SK-N-SH (cell line): ENCODE measurements around the gene PTPN6. TPM values are rescaled to one million over a fixed set of nuclear protein-coding genes. Genes with fewer than 3 reads are reported as not detected.
A peak's percentile ranks its signal among the peaks of the same experiment; 100 is the strongest.

Experiments
- CTCF ChIA-PET: fragments of 300-600, 350-600 bp; formaldehyde crosslinking; extraction: SDS; loops from one replicate; lab custom pipeline; 2021; lab: Yijun Ruan, JAX
- POLR2A ChIA-PET: fragments of 350-600 bp; sonication (Branson Sonifier 250); formaldehyde crosslinking; extraction: SDS; loops from one replicate; lab custom pipeline; 2020; ENCODE audit warnings: antibody characterized with exemption, inconsistent platforms; lab: Yijun Ruan, JAX
- DNase-seq: peaks from one replicate; pipeline ENCODE4 v3.0.0; 2012
- H2AFZ ChIP-seq: fragments of 200-600 bp; sonication (generic); 2 replicates; pipeline ENCODE4 v1.8.1; 2016; ENCODE audit warnings: antibody characterized with exemption, mild to moderate bottlenecking, low read depth
- H3F3A ChIP-seq: fragments of 200-600 bp; sonication (generic); replicated peaks from 2 replicates; pipeline ENCODE3; 2016; ENCODE audit warnings: antibody characterized with exemption, mild to moderate bottlenecking; ENCODE audit not compliant: insufficient read depth
- H3K27ac ChIP-seq, 2 experiments: fragments of 200-500 bp in 1 of 2; fragments of 200-600 bp in 1 of 2; sonication (Bioruptor generic) in 1 of 2; sonication (generic), shearing (Covaris generic) in 1 of 2; 2 replicates each; pipeline versions ENCODE4 v1.5.1 to v1.6.1; 2014 to 2016; ENCODE audit warnings: low read depth in 2 of 2, inconsistent platforms in 1 of 2, low read length in 1 of 2, mild to moderate bottlenecking in 1 of 2, mixed read lengths in 1 of 2
- H3K27me3 ChIP-seq: fragments of 200-600 bp; sonication (generic), shearing (Covaris generic); 2 replicates; pipeline ENCODE4 v1.6.1; 2016; ENCODE audit warnings: mixed run types; ENCODE audit not compliant: insufficient read depth
- H3K36me3 ChIP-seq, 2 experiments: fragments of 200-500 bp in 1 of 2; fragments of 200-600 bp in 1 of 2; sonication (Bioruptor generic) in 1 of 2; sonication (generic) in 1 of 2; replicated peaks in 1 of 2; 2 replicates each; pipeline versions ENCODE3 to v1.5.1; 2014 to 2016; ENCODE audit warnings: low read length in 1 of 2, mild to moderate bottlenecking in 1 of 2; ENCODE audit not compliant: insufficient read depth in 2 of 2, control insufficient read depth in 1 of 2
- H3K4me1 ChIP-seq, 2 experiments: fragments of 200-500 bp in 1 of 2; fragments of 200-600 bp in 1 of 2; sonication (Bioruptor generic) in 1 of 2; sonication (generic), shearing (Covaris generic) in 1 of 2; 2 replicates each; pipeline versions ENCODE4 v1.5.1 to v1.6.1; 2014 to 2016; ENCODE audit warnings: low read depth in 1 of 2, low read length in 1 of 2, mixed run types in 1 of 2; ENCODE audit not compliant: insufficient read depth in 2 of 2, control insufficient read depth in 1 of 2
- H3K4me2 ChIP-seq: fragments of 200-600 bp; sonication (generic), shearing (Covaris generic); 2 replicates; pipeline ENCODE4 v1.6.1; 2017; ENCODE audit warnings: mixed run types
- H3K4me3 ChIP-seq, 2 experiments: fragments of 200-500 bp in 1 of 2; fragments of 200-600 bp in 1 of 2; sonication (Bioruptor generic) in 1 of 2; sonication (generic), shearing (Covaris generic) in 1 of 2; 2 replicates each; pipeline versions ENCODE4 v1.5.1 to v1.8.1; 2014 to 2016; ENCODE audit warnings: low read depth in 2 of 2, inconsistent platforms in 1 of 2, low read length in 1 of 2, mild to moderate bottlenecking in 1 of 2, mixed read lengths in 1 of 2, moderate library complexity in 1 of 2
- H3K79me2 ChIP-seq: fragments of 200-600 bp; sonication (generic); 2 replicates; pipeline ENCODE4 v1.8.1; 2017; ENCODE audit warnings: mild to moderate bottlenecking; ENCODE audit not compliant: insufficient read depth
- H3K9ac ChIP-seq: fragments of 200-600 bp; sonication (generic); 2 replicates; pipeline ENCODE4 v1.6.1; 2017; ENCODE audit warnings: mixed run types
- H3K9me2 ChIP-seq: fragments of 200-600 bp; sonication (generic); 2 replicates; pipeline ENCODE4 v1.6.1; 2017; ENCODE audit warnings: mixed run types
- H3K9me3 ChIP-seq: fragments of 200-600 bp; sonication (generic); 2 replicates; pipeline ENCODE4 v1.6.1; 2017; ENCODE audit warnings: mixed run types, mild to moderate bottlenecking, moderate library complexity
- H4K20me1 ChIP-seq: fragments of 200-600 bp; sonication (generic); 2 replicates; pipeline ENCODE4 v1.6.1; 2017; ENCODE audit warnings: mild to moderate bottlenecking, mixed run types; ENCODE audit not compliant: insufficient read depth
- CHD2 ChIP-seq: fragments of 150-350 bp; IDR thresholded peaks from 2 replicates; pipeline ENCODE4 v1.6.1; 2018; ENCODE audit warnings: low read length; ENCODE audit not compliant: partially characterized antibody
- FOSL2 ChIP-seq: IDR thresholded peaks from 2 replicates; pipeline ENCODE4 v1.4.0; 2012; ENCODE audit warnings: low read depth, mild to moderate bottlenecking, moderate library complexity, borderline replicate concordance
- FOXM1 ChIP-seq: IDR thresholded peaks from 2 replicates; pipeline ENCODE4 v1.4.0; 2012; ENCODE audit warnings: low read depth, mild to moderate bottlenecking
- GABPA ChIP-seq: IDR thresholded peaks from 2 replicates; pipeline ENCODE4 v1.4.0; 2012; ENCODE audit warnings: low read depth, mild to moderate bottlenecking
- JUND ChIP-seq: IDR thresholded peaks from 2 replicates; pipeline ENCODE4 v1.4.0; 2012
- MEF2A ChIP-seq: IDR thresholded peaks from 2 replicates; pipeline ENCODE4 v1.4.0; 2012; ENCODE audit warnings: low read depth, borderline replicate concordance
- MXI1 ChIP-seq: IDR thresholded peaks from 2 replicates; pipeline ENCODE4 v1.6.1; 2012; ENCODE audit warnings: mild to moderate bottlenecking, low read depth, low read length, improper control_type of control experiment
- NFIC ChIP-seq: IDR thresholded peaks from 2 replicates; pipeline ENCODE4 v1.4.0; 2012; ENCODE audit warnings: borderline replicate concordance
- NRF1 ChIP-seq: IDR thresholded peaks from 2 replicates; pipeline ENCODE4 v1.6.1; 2012; ENCODE audit warnings: low read depth, mild to moderate bottlenecking, low read length
- POLR2AphosphoS5 ChIP-seq: IDR thresholded peaks from 2 replicates; pipeline ENCODE4 v1.6.1; 2012; ENCODE audit warnings: low read depth, low read length
- RAD21 ChIP-seq: IDR thresholded peaks from 2 replicates; pipeline ENCODE4 v1.6.1; 2012; ENCODE audit warnings: mild to moderate bottlenecking, low read length
- RCOR1 ChIP-seq: fragments of 150-350 bp; IDR thresholded peaks from 2 replicates; pipeline ENCODE4 v1.6.1; 2017; ENCODE audit warnings: antibody characterized with exemption, low read length
- RFX5 ChIP-seq: IDR thresholded peaks from 2 replicates; pipeline ENCODE4 v1.6.1; 2012; ENCODE audit warnings: mild to moderate bottlenecking, improper control_type of control experiment, low read length
- SMC3 ChIP-seq: IDR thresholded peaks from 2 replicates; pipeline ENCODE4 v1.6.1; 2012; ENCODE audit warnings: low read depth, low read length, improper control_type of control experiment
- TAF1 ChIP-seq: IDR thresholded peaks from 2 replicates; pipeline ENCODE4 v1.6.1; 2012; ENCODE audit warnings: low read depth, mild to moderate bottlenecking, low read length, moderate library complexity, borderline replicate concordance
- TCF12 ChIP-seq: IDR thresholded peaks from 2 replicates; pipeline ENCODE4 v1.4.0; 2012
- TEAD4 ChIP-seq: IDR thresholded peaks from 2 replicates; pipeline ENCODE4 v1.4.0; 2012; ENCODE audit warnings: mild to moderate bottlenecking, borderline replicate concordance; ENCODE audit not compliant: insufficient read depth
- WGBS: methylation state at CpG from one replicate; pipeline ENCODE4 v1.1.6; 2017; ENCODE audit warnings: low lambda C conversion rate; 5-methylcytosine and 5-hydroxymethylcytosine counted together
- polyA plus RNA-seq, 3 experiments: library from polyadenylated mRNA; depleted of rRNA; stranded (reverse); fragments of >200 nt; gene quantifications; 2 replicates each; pipeline ENCODE4 v1.2.3, GENCODE V29; 2012
- TF ChIP-seq, protein P1 (sequence below): IDR thresholded peaks from 2 replicates; pipeline ENCODE4; 2012
- TF ChIP-seq, protein P2 (sequence below): fragments of 150-350 bp; IDR thresholded peaks from 2 replicates; pipeline ENCODE4 v1.6.1; 2017; ENCODE audit warnings: antibody characterized with exemption, low read length, low read depth, borderline replicate concordance
- TF ChIP-seq, protein P3 (sequence below): IDR thresholded peaks from 2 replicates; pipeline ENCODE4 v1.6.1; 2012; ENCODE audit warnings: mild to moderate bottlenecking, low read depth, low read length, moderate library complexity
- TF ChIP-seq, protein P4 (sequence below): IDR thresholded peaks from 2 replicates; pipeline ENCODE4 v1.4.0; 2012; ENCODE audit warnings: low read depth, borderline replicate concordance
- TF ChIP-seq, protein P5 (sequence below): fragments of 150-350 bp; IDR thresholded peaks from 2 replicates; pipeline ENCODE4 v1.6.1; 2016; ENCODE audit warnings: mild to moderate bottlenecking, low read depth, low read length
- TF ChIP-seq, protein P6 (sequence below): IDR thresholded peaks from 2 replicates; pipeline ENCODE4 v1.4.0; 2012; ENCODE audit warnings: low read depth

PTPN6 gene
- polyA plus RNA-seq, 1 of the 3 experiments (the other 2 are of a cell fraction): 0.12 TPM

DNA sequence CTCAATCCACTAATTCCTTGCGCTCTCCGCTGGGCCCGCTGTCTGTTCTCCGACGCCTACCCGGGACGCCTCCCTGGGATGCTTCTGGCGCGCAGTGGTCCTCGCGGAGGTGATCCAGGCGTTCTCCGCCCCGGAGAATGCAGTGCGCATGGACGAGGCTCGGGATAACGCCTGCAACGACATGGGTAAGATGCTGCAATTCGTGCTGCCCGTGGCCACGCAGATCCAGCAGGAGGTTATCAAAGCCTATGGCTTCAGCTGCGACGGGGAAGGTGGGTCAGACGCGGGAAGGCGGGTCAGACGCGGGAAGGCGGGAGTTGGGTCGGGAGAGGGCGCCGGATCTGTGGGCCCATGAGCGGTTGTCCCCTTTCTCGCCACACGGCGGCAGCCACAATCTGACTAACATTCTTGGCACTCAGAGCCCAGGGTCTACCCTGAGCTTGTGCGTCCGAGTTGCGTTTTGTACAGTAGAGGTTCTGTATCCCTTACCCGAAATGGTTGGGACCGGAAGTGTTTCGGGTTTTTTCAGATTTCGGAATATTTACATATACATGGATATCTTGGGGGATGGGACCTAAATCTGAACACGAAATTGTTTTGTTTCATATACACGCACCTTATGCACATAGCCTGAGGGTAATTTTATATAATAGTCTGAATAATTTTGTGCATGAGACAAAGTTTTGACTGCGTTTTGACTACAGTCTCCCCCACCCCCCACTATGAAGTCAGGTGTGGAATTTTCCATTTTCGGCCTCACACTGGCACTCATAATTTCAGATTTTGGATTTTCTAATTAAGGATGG is 6.6 kb upstream of the PTPN6 start:
- Histone ChIP-seq H3K27ac (peak overlapping the region; percentile 89 to 98), H3K36me3 (peaks cover 17 to 18% of the 10 kb centered on the region in 2 experiments), H2AFZ (no peak overlapping the region), H3K79me2 (peaks cover 10% of the 10 kb centered on the region; the same call in 1 of the 2 replicates), H3K4me3 (peak overlapping the region; percentile 67 to 72), H3K4me1 (peaks cover 6 to 13% of the 10 kb centered on the region in 2 experiments; a peak in 3 of 4 replicates), H4K20me1 (no peaks in the 10 kb centered on the region), H3K9ac (peak overlapping the region; percentile 72), H3K27me3 (no peaks in the 10 kb centered on the region), H3K9me2 (no peaks in the 10 kb centered on the region), H3F3A (peaks cover 47% of the 10 kb centered on the region), H3K4me2 (peak overlapping the region; percentile 87), H3K9me3 (no peaks in the 10 kb centered on the region)
- ChIA-PET POLR2A (interaction anchor here (0.6 to 4.6 kb wide), 27 partner anchors 9 to 860 kb away, joined by 3 to 82 read pairs (median 5); partner anchors contain the start of genes ATN1, C1R, C1RL and CDCA3), CTCF (interaction anchor here (0.7 to 6.5 kb wide), 44 partner anchors 10 to 696 kb away, joined by 3 to 114 read pairs (median 5); partner anchors contain the start of genes ATN1, C1R, C1RL and COPS7A)
- DNase-seq: peak; percentile 93
- under 1% methylated on average over 43 of the region's 48 CpGs for WGBS
- TF ChIP-seq MXI1 (peak; percentile 54), TCF12 (no peak), NFIC (peak; percentile 51), MEF2A (no peak), FOXM1 (no peak), RFX5 (0 out of 2 replicates have a peak, but pooled peaks have one; percentile 8), TAF1 (peak; percentile 30; the same call in 1 of the 2 replicates), JUND (no peak), CHD2 (peak; percentile 36), NRF1 (0 out of 2 replicates have a peak, but pooled peaks have one; percentile 4), RCOR1 (peak; percentile 31; the same call in 1 of the 2 replicates), FOSL2 (no peak), SMC3 (peak; percentile 84), TEAD4 (no peak), POLR2AphosphoS5 (no peak), RAD21 (peak; percentile 82), GABPA (peak; percentile 40; the same call in 1 of the 2 replicates)
- TF ChIP-seq, protein P1, sequence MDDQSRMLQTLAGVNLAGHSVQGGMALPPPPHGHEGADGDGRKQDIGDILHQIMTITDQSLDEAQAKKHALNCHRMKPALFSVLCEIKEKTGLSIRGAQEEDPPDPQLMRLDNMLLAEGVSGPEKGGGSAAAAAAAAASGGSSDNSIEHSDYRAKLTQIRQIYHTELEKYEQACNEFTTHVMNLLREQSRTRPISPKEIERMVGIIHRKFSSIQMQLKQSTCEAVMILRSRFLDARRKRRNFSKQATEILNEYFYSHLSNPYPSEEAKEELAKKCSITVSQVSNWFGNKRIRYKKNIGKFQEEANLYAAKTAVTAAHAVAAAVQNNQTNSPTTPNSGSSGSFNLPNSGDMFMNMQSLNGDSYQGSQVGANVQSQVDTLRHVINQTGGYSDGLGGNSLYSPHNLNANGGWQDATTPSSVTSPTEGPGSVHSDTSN: no peak; the same call in 1 of the 2 replicates
- TF ChIP-seq, protein P2, sequence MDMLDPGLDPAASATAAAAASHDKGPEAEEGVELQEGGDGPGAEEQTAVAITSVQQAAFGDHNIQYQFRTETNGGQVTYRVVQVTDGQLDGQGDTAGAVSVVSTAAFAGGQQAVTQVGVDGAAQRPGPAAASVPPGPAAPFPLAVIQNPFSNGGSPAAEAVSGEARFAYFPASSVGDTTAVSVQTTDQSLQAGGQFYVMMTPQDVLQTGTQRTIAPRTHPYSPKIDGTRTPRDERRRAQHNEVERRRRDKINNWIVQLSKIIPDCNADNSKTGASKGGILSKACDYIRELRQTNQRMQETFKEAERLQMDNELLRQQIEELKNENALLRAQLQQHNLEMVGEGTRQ: no peak
- TF ChIP-seq, protein P3, sequence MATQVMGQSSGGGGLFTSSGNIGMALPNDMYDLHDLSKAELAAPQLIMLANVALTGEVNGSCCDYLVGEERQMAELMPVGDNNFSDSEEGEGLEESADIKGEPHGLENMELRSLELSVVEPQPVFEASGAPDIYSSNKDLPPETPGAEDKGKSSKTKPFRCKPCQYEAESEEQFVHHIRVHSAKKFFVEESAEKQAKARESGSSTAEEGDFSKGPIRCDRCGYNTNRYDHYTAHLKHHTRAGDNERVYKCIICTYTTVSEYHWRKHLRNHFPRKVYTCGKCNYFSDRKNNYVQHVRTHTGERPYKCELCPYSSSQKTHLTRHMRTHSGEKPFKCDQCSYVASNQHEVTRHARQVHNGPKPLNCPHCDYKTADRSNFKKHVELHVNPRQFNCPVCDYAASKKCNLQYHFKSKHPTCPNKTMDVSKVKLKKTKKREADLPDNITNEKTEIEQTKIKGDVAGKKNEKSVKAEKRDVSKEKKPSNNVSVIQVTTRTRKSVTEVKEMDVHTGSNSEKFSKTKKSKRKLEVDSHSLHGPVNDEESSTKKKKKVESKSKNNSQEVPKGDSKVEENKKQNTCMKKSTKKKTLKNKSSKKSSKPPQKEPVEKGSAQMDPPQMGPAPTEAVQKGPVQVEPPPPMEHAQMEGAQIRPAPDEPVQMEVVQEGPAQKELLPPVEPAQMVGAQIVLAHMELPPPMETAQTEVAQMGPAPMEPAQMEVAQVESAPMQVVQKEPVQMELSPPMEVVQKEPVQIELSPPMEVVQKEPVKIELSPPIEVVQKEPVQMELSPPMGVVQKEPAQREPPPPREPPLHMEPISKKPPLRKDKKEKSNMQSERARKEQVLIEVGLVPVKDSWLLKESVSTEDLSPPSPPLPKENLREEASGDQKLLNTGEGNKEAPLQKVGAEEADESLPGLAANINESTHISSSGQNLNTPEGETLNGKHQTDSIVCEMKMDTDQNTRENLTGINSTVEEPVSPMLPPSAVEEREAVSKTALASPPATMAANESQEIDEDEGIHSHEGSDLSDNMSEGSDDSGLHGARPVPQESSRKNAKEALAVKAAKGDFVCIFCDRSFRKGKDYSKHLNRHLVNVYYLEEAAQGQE: no peak
- TF ChIP-seq, protein P4, sequence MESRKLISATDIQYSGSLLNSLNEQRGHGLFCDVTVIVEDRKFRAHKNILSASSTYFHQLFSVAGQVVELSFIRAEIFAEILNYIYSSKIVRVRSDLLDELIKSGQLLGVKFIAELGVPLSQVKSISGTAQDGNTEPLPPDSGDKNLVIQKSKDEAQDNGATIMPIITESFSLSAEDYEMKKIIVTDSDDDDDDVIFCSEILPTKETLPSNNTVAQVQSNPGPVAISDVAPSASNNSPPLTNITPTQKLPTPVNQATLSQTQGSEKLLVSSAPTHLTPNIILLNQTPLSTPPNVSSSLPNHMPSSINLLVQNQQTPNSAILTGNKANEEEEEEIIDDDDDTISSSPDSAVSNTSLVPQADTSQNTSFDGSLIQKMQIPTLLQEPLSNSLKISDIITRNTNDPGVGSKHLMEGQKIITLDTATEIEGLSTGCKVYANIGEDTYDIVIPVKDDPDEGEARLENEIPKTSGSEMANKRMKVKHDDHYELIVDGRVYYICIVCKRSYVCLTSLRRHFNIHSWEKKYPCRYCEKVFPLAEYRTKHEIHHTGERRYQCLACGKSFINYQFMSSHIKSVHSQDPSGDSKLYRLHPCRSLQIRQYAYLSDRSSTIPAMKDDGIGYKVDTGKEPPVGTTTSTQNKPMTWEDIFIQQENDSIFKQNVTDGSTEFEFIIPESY: no peak
- TF ChIP-seq, protein P5, sequence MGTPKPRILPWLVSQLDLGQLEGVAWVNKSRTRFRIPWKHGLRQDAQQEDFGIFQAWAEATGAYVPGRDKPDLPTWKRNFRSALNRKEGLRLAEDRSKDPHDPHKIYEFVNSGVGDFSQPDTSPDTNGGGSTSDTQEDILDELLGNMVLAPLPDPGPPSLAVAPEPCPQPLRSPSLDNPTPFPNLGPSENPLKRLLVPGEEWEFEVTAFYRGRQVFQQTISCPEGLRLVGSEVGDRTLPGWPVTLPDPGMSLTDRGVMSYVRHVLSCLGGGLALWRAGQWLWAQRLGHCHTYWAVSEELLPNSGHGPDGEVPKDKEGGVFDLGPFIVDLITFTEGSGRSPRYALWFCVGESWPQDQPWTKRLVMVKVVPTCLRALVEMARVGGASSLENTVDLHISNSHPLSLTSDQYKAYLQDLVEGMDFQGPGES: no peak
- TF ChIP-seq, protein P6, sequence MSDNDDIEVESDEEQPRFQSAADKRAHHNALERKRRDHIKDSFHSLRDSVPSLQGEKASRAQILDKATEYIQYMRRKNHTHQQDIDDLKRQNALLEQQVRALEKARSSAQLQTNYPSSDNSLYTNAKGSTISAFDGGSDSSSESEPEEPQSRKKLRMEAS: peak; percentile 86
